Activated CD4-positive, alpha-beta T cell treated with anti-CD3 and anti-CD28 coated beads, Interleukin-2, amount 50 U/mL, for 16 hours (primary cell): ENCODE measurements around the gene CEBPE.

Source experiments
- DNase-seq: peaks from one replicate; pipeline ENCODE4 v3.0.0-alpha.2; 2020

The CEBPE gene

GRCh38 chr14:23142826-23143225, 23.8 kb upstream of the CEBPE start:
- DNase-seq, result no peak

- no peak for DNase-seq
Measured at GRCh38 chr14:23141706-23142444, 22.8 kb upstream of the CEBPE start.

- DNase-seq, result no peak
Measured at GRCh38 chr14:23140371-23140770, 21.3 kb upstream of the CEBPE start.

- DNase-seq, result no peak
Measured at GRCh38 chr14:23139874-23140273, 20.8 kb upstream of the CEBPE start.

GRCh38 chr14:23137813-23138535, 18.9 kb upstream of the CEBPE start:
- DNase-seq, result no peak

- no peak for DNase-seq
Measured at GRCh38 chr14:23137192-23137812, 18.2 kb upstream of the CEBPE start.

GRCh38 chr14:23136566-23137133, 17.6 kb upstream of the CEBPE start:
- DNase-seq, result no peak

- no peak for DNase-seq
Measured at GRCh38 chr14:23132970-23133369, 13.9 kb upstream of the CEBPE start.

GRCh38 chr14:23131482-23131881, 12.4 kb upstream of the CEBPE start:
- no peak for DNase-seq

GRCh38 chr14:23130871-23131270, 11.8 kb upstream of the CEBPE start:
- DNase-seq, result no peak

GRCh38 chr14:23129759-23130316, 10.8 kb upstream of the CEBPE start:
- DNase-seq, result no peak

- no peak for DNase-seq
Measured at GRCh38 chr14:23128969-23129758, 10.1 kb upstream of the CEBPE start.

- DNase-seq, result no peak
Measured at GRCh38 chr14:23127861-23128260, 8.8 kb upstream of the CEBPE start.

GRCh38 chr14:23126548-23127278, 7.7 kb upstream of the CEBPE start:
- no peak for DNase-seq

- no peak for DNase-seq
Measured at GRCh38 chr14:23125933-23126524, 7.0 kb upstream of the CEBPE start.

GRCh38 chr14:23125011-23125410, 6.0 kb upstream of the CEBPE start:
- DNase-seq, result no peak

GRCh38 chr14:23124337-23124954, 5.4 kb upstream of the CEBPE start:
- DNase-seq, result no peak

GRCh38 chr14:23123419-23123818, 4.4 kb upstream of the CEBPE start:
- DNase-seq, result no peak

- no peak for DNase-seq
Measured at GRCh38 chr14:23122086-23122485, 3.0 kb upstream of the CEBPE start.

GRCh38 chr14:23121361-23121771, 2.3 kb upstream of the CEBPE start:
- peak; percentile 19 for DNase-seq
